ENCODE measurements around the gene TCEANC2. TPM values are rescaled to one million over a fixed set of nuclear protein-coding genes. Genes with fewer than 3 reads are reported as not detected.

Gene TCEANC2
- total RNA-seq, 1 experiment from 2014 or later, result 1.9 TPM

- Mint-ChIP-seq H3K4me1 (ENCODE audit: low read depth, unreplicated experiment) (peaks cover 21% of the 10 kb centered on the region), H3K9me3 (ENCODE audit: unreplicated experiment) (no peaks in the 10 kb centered on the region), H3K27me3 (ENCODE audit: insufficient read depth, unreplicated experiment) (no peaks in the 10 kb centered on the region), H3K36me3 (ENCODE audit: insufficient read depth, unreplicated experiment) (no peaks in the 10 kb centered on the region), H3K27ac (ENCODE audit: unreplicated experiment) (no peak overlapping the region), H3K4me3 (ENCODE audit: unreplicated experiment) (no peak overlapping the region)
- H3K4me1 ChIP-seq, result peaks cover 10% of the 10 kb centered on the region
- no peak overlapping the region for H3K4me3 ChIP-seq (ENCODE audit: low read depth, low read length)
- CTCF ChIA-PET, result no interaction called here
- POLR2A ChIA-PET, result no interaction called here
- H3K27me3 ChIP-seq (replicated peaks; ENCODE audit: control insufficient read depth, insufficient read depth, low read length), result no peaks in the 10 kb centered on the region
- intact Hi-C loops (cut with micrococcal nuclease; ENCODE audit: unreplicated experiment), result no loop called here
- H3K36me3 ChIP-seq (ENCODE audit: control insufficient read depth, insufficient read depth, low read length), result no peaks in the 10 kb centered on the region
- H3K9me3 ChIP-seq, result no peaks in the 10 kb centered on the region
- BruUV-seq (replicated peaks), result no TSS peak
- no peak for DNase-seq
- TF ChIP-seq, protein P1, sequence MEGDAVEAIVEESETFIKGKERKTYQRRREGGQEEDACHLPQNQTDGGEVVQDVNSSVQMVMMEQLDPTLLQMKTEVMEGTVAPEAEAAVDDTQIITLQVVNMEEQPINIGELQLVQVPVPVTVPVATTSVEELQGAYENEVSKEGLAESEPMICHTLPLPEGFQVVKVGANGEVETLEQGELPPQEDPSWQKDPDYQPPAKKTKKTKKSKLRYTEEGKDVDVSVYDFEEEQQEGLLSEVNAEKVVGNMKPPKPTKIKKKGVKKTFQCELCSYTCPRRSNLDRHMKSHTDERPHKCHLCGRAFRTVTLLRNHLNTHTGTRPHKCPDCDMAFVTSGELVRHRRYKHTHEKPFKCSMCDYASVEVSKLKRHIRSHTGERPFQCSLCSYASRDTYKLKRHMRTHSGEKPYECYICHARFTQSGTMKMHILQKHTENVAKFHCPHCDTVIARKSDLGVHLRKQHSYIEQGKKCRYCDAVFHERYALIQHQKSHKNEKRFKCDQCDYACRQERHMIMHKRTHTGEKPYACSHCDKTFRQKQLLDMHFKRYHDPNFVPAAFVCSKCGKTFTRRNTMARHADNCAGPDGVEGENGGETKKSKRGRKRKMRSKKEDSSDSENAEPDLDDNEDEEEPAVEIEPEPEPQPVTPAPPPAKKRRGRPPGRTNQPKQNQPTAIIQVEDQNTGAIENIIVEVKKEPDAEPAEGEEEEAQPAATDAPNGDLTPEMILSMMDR (IDR thresholded peaks at IDR 0.05; ENCODE audit: insufficient read depth in 1 of 2, low read depth in 1 of 2, low read length in 1 of 2, severe bottlenecking in 1 of 2, unreplicated experiment in 1 of 2), result no peak
Observed at GRCh38 chr1:54014009-54014629, 39.3 kb upstream of the TCEANC2 start.

DNA sequence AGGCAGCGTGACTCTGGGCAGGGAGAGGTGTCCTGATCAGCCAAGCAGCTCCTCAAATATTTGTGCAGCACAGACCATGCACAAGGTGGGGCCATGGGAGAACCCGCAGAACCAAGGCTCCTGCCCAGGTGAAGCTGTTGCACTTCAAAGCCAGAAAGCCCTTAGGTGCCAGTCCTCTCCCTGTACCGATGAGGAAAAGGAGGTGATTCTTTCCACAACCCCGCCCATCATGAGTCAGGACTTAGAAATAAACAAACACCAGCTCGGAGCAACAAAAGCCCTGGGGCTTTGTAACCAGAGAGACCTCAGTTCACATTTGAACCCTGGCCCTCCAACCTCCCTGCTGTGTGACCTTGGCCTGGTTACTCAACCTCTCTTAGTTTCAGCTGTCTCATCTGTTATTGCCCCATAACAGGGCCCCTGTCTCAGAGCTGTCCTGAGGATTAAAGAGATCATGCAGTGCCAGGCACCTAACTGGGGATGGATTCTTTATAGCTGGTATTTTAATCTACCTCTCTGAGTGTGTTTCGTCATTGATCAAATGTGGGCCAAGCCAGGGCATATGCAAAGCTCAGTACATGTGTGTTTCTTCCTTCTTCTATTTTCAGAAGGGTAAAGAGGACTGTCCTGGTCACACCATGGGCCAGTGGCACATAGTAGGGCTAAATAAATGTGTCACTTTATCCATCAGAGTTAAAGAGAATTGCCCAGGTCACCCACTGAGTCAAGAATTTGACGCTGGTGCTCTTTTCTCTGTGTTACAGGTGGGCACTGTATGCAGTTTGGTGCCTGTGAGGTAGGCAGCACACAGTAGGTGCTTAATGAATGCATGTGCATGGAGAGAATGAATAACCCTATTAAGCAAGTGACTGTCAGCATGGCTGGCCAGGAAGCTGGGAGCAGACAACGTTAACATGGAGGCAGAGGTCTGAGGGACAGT is 36.8 kb upstream of the TCEANC2 start:
- peaks cover 10% of the 10 kb centered on the region for H3K4me1 ChIP-seq
- TF ChIP-seq, protein P1 (IDR thresholded peaks at IDR 0.05; ENCODE audit: insufficient read depth in 1 of 2, low read depth in 1 of 2, low read length in 1 of 2, severe bottlenecking in 1 of 2, unreplicated experiment in 1 of 2), result no peak
- no peaks in the 10 kb centered on the region for H3K9me3 ChIP-seq
- Mint-ChIP-seq H3K27ac (ENCODE audit: unreplicated experiment) (peak overlapping the region; percentile 73), H3K36me3 (ENCODE audit: insufficient read depth, unreplicated experiment) (no peaks in the 10 kb centered on the region), H3K27me3 (ENCODE audit: insufficient read depth, unreplicated experiment) (no peaks in the 10 kb centered on the region), H3K4me1 (ENCODE audit: low read depth, unreplicated experiment) (peaks cover 21% of the 10 kb centered on the region), H3K9me3 (ENCODE audit: unreplicated experiment) (no peaks in the 10 kb centered on the region), H3K4me3 (ENCODE audit: unreplicated experiment) (no peak overlapping the region)
- no TSS peak for BruUV-seq (replicated peaks)
- no peaks in the 10 kb centered on the region for H3K36me3 ChIP-seq (ENCODE audit: control insufficient read depth, insufficient read depth, low read length)
- POLR2A ChIA-PET, result no interaction called here
- DNase-seq, result peak; percentile 58 to 61
- no peaks in the 10 kb centered on the region for H3K27me3 ChIP-seq (replicated peaks; ENCODE audit: control insufficient read depth, insufficient read depth, low read length)
- H3K4me3 ChIP-seq (ENCODE audit: low read depth, low read length), result no peak overlapping the region
- intact Hi-C loops (cut with micrococcal nuclease; ENCODE audit: unreplicated experiment), result no loop called here
- CTCF ChIA-PET, result interaction anchor here (0.7 to 1.1 kb wide), 2 partner anchors 12 to 244 kb away, joined by 3 read pairs; no protein-coding TSS in a partner anchor

DNA sequence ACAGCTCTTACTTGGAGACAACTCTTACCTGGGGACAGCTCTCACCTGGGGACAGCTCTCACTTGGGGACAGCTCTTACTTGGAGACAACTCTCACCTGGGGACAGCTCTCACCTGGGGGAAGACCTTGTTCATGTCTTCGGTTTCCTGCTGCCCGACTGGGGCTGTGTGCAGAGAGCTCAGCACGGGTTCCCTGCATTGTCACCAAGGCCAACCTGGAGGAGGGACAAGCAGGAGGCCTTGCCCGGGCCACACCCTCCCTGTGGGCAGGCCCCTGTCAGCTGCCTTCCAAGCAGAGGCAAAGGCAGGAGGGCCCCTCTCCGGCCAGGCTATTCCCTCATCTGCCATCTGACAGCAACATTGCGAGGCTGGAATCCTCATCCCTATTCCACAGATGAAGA is 35.4 kb upstream of the TCEANC2 start, which contains the start of gene LDLRAD1:
Gene LDLRAD1 (minus strand): TSS at position 208 of the 400 bp plus-strand sequence. CDS start 74 bp downstream, at position 134.
- H3K27me3 ChIP-seq (replicated peaks; ENCODE audit: control insufficient read depth, insufficient read depth, low read length), result no peaks in the 10 kb centered on the region
- no peak within 1 kb of the TSS for H3K4me3 ChIP-seq (ENCODE audit: low read depth, low read length)
- no peak for DNase-seq
- H3K4me1 ChIP-seq, result peaks cover 10% of the 10 kb centered on the region
- POLR2A ChIA-PET, result no interaction called here
- no peaks in the 10 kb centered on the region for H3K9me3 ChIP-seq
- H3K27me3 Mint-ChIP-seq (ENCODE audit: insufficient read depth, unreplicated experiment), result no peaks in the 10 kb centered on the region
- H3K9me3 Mint-ChIP-seq (ENCODE audit: unreplicated experiment), result no peaks in the 10 kb centered on the region
- H3K36me3 Mint-ChIP-seq (ENCODE audit: insufficient read depth, unreplicated experiment), result no peaks in the 10 kb centered on the region
- TF ChIP-seq, protein P1 (IDR thresholded peaks at IDR 0.05; ENCODE audit: insufficient read depth in 1 of 2, low read depth in 1 of 2, low read length in 1 of 2, severe bottlenecking in 1 of 2, unreplicated experiment in 1 of 2), result no peak
- peaks cover 20% of the 10 kb centered on the region for H3K4me1 Mint-ChIP-seq (ENCODE audit: low read depth, unreplicated experiment)
- intact Hi-C loops (cut with micrococcal nuclease; ENCODE audit: unreplicated experiment), result no loop called here
- H3K36me3 ChIP-seq (ENCODE audit: control insufficient read depth, insufficient read depth, low read length), result no peaks in the 10 kb centered on the region
- no peak within 1 kb of the TSS for H3K4me3 Mint-ChIP-seq (ENCODE audit: unreplicated experiment)
- BruUV-seq (replicated peaks), result no TSS peak
- CTCF ChIA-PET, result no interaction called here
- H3K27ac Mint-ChIP-seq (ENCODE audit: unreplicated experiment), result no peak within 1 kb of the TSS

Measured in Caco-2 (cell line).